Adipocyte (in vitro differentiated cells): ENCODE results near the gene EVX1.

Experiments used
- DNase-seq: peaks from one replicate; pipeline ENCODE4 v3.0.0-alpha.2; 2015; ENCODE audit warnings: low read depth
- H3K27me3 ChIP-seq: replicated peaks from 2 replicates; pipeline ENCODE4 v1.7.0; 2013; ENCODE audit warnings: mild to moderate bottlenecking, low read length, moderate library complexity; ENCODE audit not compliant: control insufficient read depth, insufficient read depth
- H3K36me3 ChIP-seq: 2 replicates; pipeline ENCODE4 v1.7.0; 2013; ENCODE audit warnings: low read length, mild to moderate bottlenecking, moderate library complexity; ENCODE audit not compliant: control insufficient read depth, insufficient read depth, severe bottlenecking
- H3K4me1 ChIP-seq: 2 replicates; pipeline ENCODE4 v1.7.0; 2013; ENCODE audit warnings: mild to moderate bottlenecking, low read length, moderate library complexity; ENCODE audit not compliant: control insufficient read depth, insufficient read depth
- H3K4me3 ChIP-seq: 2 replicates; pipeline ENCODE4 v1.7.0; 2013; ENCODE audit warnings: mild to moderate bottlenecking, low read length, moderate library complexity
- H3K9ac ChIP-seq: 2 replicates; pipeline ENCODE4 v1.7.0; 2013; ENCODE audit warnings: mild to moderate bottlenecking, low read length, moderate library complexity
- H3K9me3 ChIP-seq: 2 replicates; pipeline ENCODE4 v1.7.0; 2013; ENCODE audit warnings: mild to moderate bottlenecking, low read length, moderate library complexity; ENCODE audit not compliant: control insufficient read depth

EVX1 gene

GRCh38 chr7:27248427-27248806, 5.8 kb downstream of the EVX1 start:
- no peak for DNase-seq
- Histone ChIP-seq H3K9ac (no peak overlapping the region), H3K27me3 (peaks cover 94% of the 10 kb centered on the region), H3K4me3 (no peak overlapping the region), H3K36me3 (no peaks in the 10 kb centered on the region), H3K9me3 (no peaks in the 10 kb centered on the region), H3K4me1 (peaks cover 11% of the 10 kb centered on the region)

DNA sequence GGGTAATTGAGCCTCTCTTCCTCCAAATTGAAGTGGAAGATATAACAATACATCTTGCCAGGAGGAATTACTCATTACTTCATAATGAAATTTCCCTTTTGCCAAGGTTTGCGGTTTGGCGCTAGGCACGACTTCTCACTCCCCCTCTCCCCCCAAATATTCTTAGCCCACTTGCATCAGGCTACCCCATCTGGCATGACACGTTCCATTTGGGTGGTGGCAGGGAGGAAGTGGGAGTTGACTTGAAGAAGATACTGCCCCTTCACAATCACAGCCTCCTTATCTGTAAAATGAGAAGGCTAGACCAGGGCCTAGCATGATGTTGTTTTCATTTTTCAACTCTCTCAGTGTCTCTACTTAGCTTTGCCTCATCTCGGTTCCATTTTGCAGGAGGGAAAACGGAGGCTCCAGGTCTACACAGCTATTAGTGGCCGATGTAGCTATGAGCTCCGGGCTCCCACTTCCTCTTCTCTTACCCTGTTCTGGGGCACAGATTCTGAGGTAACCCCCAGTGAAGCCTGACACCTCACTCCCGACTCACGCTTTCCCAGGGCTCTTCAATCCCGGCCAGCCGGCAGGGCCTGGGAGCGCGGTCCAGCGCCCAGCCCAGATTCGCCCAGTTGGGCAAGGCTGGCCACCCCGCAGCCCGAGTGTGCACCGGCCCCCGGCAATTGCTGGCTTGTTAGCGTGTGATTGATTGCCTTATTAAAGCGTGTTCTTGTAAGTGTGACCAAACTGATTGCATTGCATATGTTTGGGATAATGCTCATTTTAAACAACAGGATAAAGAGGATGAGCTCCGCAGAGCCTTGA, 6.5 kb downstream of the EVX1 start:
- DNase-seq: no peak
- no peaks in the 10 kb centered on the region for H3K36me3 ChIP-seq
- no peak overlapping the region for H3K9ac ChIP-seq
- peaks cover 87% of the 10 kb centered on the region for H3K27me3 ChIP-seq
- H3K4me3 ChIP-seq: no peak overlapping the region
- H3K4me1 ChIP-seq: peaks cover 11% of the 10 kb centered on the region
- H3K9me3 ChIP-seq: no peaks in the 10 kb centered on the region

DNA sequence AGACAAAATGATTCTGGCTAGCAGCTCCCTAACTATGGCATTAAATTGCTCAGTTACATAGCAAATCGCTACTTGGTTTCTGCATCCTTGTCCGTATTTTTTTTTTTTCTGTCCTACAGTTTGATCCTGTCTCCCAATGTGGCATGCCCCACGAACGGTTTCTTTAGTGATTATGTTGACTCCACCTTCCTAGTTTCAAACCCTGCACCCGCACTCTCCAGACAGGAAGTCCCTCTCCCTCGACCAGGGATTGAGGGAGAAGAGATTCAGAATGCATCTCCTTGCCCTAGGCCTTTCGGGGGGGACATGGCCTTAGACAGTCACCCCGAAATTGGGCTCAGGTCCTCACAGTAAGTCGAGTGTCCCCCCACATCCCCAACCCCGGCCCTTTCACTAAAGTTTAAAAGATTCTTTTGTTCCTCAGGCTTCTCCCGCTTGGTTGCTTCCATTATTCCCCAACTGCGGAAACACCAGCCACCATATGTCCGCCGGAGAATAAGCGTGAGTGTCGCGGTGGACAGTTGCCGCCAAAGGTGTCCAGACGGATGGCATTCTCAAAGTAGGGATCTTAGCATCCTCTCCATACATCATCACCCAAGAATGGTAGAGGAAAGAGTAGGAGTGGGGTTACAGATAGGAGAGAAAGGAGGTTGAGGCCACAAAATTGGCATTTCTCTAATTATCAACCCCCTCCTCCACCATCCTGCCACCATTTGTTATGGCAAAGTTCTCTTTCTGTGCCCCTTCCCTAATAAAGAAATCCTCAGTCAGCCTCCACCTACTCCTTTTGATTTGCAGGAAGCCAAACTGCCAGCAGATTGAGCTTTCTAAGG, 7.3 kb downstream of the EVX1 start:
- Histone ChIP-seq H3K36me3 (no peaks in the 10 kb centered on the region), H3K27me3 (peaks cover 79% of the 10 kb centered on the region), H3K4me1 (peaks cover 11% of the 10 kb centered on the region), H3K4me3 (no peak overlapping the region), H3K9ac (no peak overlapping the region), H3K9me3 (no peaks in the 10 kb centered on the region)
- DNase-seq: no peak

GRCh38 chr7:27250557-27251070, 8.0 kb downstream of the EVX1 start:
- no peak for DNase-seq
- H3K27me3 ChIP-seq: peaks cover 72% of the 10 kb centered on the region
- no peak overlapping the region for H3K4me3 ChIP-seq
- no peak overlapping the region for H3K9ac ChIP-seq
- H3K36me3 ChIP-seq: no peaks in the 10 kb centered on the region
- no peaks in the 10 kb centered on the region for H3K9me3 ChIP-seq
- peaks cover 8% of the 10 kb centered on the region for H3K4me1 ChIP-seq

GRCh38 chr7:27251136-27251651, 8.6 kb downstream of the EVX1 start:
- H3K9ac ChIP-seq: no peak overlapping the region
- H3K36me3 ChIP-seq: no peaks in the 10 kb centered on the region
- no peak overlapping the region for H3K4me3 ChIP-seq
- no peaks in the 10 kb centered on the region for H3K9me3 ChIP-seq
- no peak for DNase-seq
- peaks cover 6% of the 10 kb centered on the region for H3K4me1 ChIP-seq
- H3K27me3 ChIP-seq: peaks cover 67% of the 10 kb centered on the region

GRCh38 chr7:27251652-27252590, 9.3 kb downstream of the EVX1 start:
- H3K4me1 ChIP-seq: peaks cover 6% of the 10 kb centered on the region
- H3K4me3 ChIP-seq: no peak overlapping the region
- DNase-seq: no peak
- no peaks in the 10 kb centered on the region for H3K36me3 ChIP-seq
- peaks cover 60% of the 10 kb centered on the region for H3K27me3 ChIP-seq
- no peak overlapping the region for H3K9ac ChIP-seq
- no peaks in the 10 kb centered on the region for H3K9me3 ChIP-seq

- H3K36me3 ChIP-seq: no peaks in the 10 kb centered on the region
- peaks cover 34% of the 10 kb centered on the region for H3K27me3 ChIP-seq
- H3K4me3 ChIP-seq: no peak overlapping the region
- no peak overlapping the region for H3K9ac ChIP-seq
- H3K4me1 ChIP-seq: no peaks in the 10 kb centered on the region
- no peak for DNase-seq
- H3K9me3 ChIP-seq: no peaks in the 10 kb centered on the region
Observed at GRCh38 chr7:27254625-27255024, 12.0 kb downstream of the EVX1 start.

DNA sequence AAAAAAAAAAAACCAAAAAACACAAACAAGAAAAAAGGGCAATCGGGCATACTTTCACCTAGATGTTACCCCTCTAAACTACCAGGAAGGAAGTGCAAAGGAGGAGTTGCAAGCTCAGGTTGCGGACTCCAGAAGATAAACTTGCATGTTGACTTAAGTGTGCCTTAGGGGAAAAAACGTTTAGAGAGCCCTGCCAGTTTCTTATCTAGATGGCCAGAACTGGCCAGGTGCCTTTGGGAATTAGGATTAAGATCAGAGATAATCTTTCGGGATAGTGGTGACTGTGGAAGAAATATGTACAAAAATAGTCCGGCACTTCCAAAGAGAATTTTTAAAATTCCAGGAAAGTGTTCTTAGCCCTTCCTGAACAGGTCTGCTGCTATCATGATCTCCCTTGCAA, 17.6 kb downstream of the EVX1 start:
- no peaks in the 10 kb centered on the region for H3K4me1 ChIP-seq
- DNase-seq: no peak
- no peak overlapping the region for H3K4me3 ChIP-seq
- H3K9ac ChIP-seq: no peak overlapping the region
- no peaks in the 10 kb centered on the region for H3K36me3 ChIP-seq
- H3K9me3 ChIP-seq: no peaks in the 10 kb centered on the region
- H3K27me3 ChIP-seq: peaks cover 7% of the 10 kb centered on the region

DNA sequence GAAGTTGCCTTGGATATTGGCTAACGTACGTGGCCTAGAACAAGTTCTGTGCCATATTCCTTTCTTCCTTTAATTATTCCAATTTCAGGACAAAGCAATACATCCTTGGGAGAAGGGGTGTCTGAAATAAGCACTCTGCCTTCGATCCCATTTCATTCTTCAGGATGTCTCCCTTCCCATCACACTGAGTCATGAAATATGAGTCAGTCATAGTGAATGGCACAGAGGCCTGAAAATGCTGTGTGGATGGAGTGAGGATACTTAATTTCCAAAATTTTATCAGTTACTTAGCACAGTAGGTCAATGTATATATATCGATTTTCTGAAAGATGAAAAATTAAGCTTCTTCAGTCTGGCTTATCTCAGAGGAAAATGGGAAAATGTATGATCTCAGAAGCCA, 19.5 kb downstream of the EVX1 start:
- Histone ChIP-seq H3K4me1 (no peaks in the 10 kb centered on the region), H3K36me3 (no peaks in the 10 kb centered on the region), H3K4me3 (no peak overlapping the region), H3K27me3 (peaks cover 7% of the 10 kb centered on the region), H3K9ac (no peak overlapping the region), H3K9me3 (no peaks in the 10 kb centered on the region)
- DNase-seq: no peak

GRCh38 chr7:27263781-27264180, 21.2 kb downstream of the EVX1 start:
- peaks cover 7% of the 10 kb centered on the region for H3K27me3 ChIP-seq
- no peak overlapping the region for H3K4me3 ChIP-seq
- H3K36me3 ChIP-seq: no peaks in the 10 kb centered on the region
- H3K4me1 ChIP-seq: no peaks in the 10 kb centered on the region
- no peak overlapping the region for H3K9ac ChIP-seq
- DNase-seq: no peak
- no peaks in the 10 kb centered on the region for H3K9me3 ChIP-seq
